Muscle of leg (tissue), 11 donors: Measurements from ENCODE around the gene CEACAM19. TPM values are rescaled to one million over a fixed set of nuclear protein-coding genes. Genes with fewer than 3 reads are reported as not detected.
"Not testable (repeated sequence)": the region's sequence is repeated elsewhere in the genome, so short reads cannot be mapped to it uniquely, and the experiment has no call there.

Experiments used
- DNase-seq: peaks from one replicate; pipeline ENCODE4 v3.0.0; 2013
- H3K27ac ChIP-seq: one replicate; pipeline ENCODE4 v1.5.1; 2013; ENCODE audit warnings: mild to moderate bottlenecking, low read length, control low read depth
- H3K27me3 ChIP-seq: one replicate; pipeline ENCODE4 v1.6.1; 2013; ENCODE audit warnings: low read length; ENCODE audit not compliant: control insufficient read depth, insufficient read depth
- H3K36me3 ChIP-seq: one replicate; pipeline ENCODE4 v1.6.1; 2013; ENCODE audit warnings: low read length; ENCODE audit not compliant: control insufficient read depth, insufficient read depth
- H3K4me1 ChIP-seq: one replicate; pipeline ENCODE4 v1.6.1; 2013; ENCODE audit warnings: low read length; ENCODE audit not compliant: control insufficient read depth, insufficient read depth
- H3K4me3 ChIP-seq: one replicate; pipeline ENCODE4 v1.5.1; 2013; ENCODE audit warnings: low read length, control low read depth
- H3K9me3 ChIP-seq: replicated peaks from 2 replicates; pipeline ENCODE4 v1.6.1; 2013; ENCODE audit warnings: low read depth, low read length; ENCODE audit not compliant: control insufficient read depth
- WGBS: methylation state at CpG from one replicate; pipeline ENCODE4 v1.1.5; 2013; ENCODE audit warnings: missing lambda C conversion rate; ENCODE audit not compliant: insufficient coverage; 5-methylcytosine and 5-hydroxymethylcytosine counted together
- polyA plus RNA-seq, 8 donors: library from polyadenylated mRNA; unstranded; fragments of 120-200 nt; gene quantifications; one replicate each; pipeline versions ENCODE4 v1.2.1 to v1.2.3, GENCODE V29; 2013; ENCODE audit warnings: inconsistent platforms in 1 of 8, low replicate concordance in 1 of 8; ENCODE audit not compliant: insufficient read length in 8 of 8, insufficient read depth in 1 of 8
- total RNA-seq: library from RNA; stranded (reverse); fragments of 120-200 nt; gene quantifications from one replicate; pipeline ENCODE4 v1.2.4, GENCODE V29; 2013

CEACAM19 gene
- total and polyA plus RNA-seq, 9 donors, result 2.8 to 11.7 (median 5.3) TPM

DNA sequence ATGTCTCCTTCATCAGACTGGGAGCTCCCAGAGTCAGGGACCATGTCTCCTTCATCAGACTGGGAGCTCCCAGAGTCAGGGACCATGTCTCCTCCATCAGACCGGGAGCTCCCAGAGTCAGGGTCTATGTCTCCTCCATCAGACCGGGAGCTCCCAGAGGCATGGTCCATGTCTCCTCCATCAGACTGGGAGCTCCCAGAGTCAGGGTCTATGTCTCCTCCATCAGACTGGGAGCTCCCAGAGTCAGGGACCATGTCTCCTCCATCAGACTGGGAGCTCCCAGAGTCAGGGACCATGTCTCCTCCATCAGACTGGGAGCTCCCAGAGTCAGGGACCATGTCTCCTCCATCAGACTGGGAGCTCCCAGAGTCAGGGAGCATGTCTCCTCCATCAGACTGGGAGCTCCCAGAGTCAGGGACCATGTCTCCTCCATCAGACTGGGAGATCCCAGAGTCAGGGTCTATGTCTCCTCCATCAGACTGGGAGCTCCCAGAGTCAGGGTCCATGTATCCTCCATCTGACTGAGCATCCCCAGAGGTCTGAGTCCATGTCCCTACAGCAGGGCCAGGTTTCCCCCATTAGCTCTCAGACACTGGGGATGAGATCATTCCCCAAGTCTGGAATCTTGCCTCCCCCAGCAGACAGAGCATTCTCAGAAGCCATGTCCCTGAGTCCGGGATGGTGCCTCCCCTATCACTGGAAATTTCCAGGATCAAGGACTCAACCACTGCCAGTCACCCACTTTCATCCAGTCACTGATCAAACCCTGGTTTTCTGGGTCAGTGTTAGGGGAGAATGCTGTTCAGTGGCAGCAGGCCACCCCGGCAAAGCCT, 38.4 kb downstream of the CEACAM19 start:
- H3K4me3 ChIP-seq, DNase-seq, H3K36me3 ChIP-seq, H3K9me3 ChIP-seq, H3K27ac ChIP-seq, H3K27me3 ChIP-seq: not testable (repeated sequence)
- WGBS, result 100% methylated on average over 1 of the region's 4 CpGs
- H3K4me1 ChIP-seq, result peaks cover 22% of the 10 kb centered on the region

DNA sequence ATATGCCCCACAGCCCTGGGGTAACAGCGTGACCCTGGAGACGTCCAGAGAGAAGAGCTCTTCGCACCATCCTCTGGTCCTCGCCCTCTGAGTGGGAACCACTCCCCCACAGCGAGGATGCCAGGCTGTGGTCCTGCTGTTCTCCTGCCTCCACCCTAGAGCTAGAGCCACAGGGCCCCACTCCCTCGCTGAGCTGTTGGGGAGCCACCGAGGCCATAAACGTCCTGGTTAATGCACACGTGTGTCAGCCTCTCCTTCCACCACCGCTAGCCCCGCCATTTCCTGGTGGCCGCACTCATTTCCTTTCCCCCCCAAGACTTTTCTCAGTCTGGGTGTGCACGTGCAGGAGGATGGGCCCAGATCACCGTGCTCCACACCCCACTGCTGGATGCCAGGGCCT, 39.2 kb downstream of the CEACAM19 start:
- no peaks in the 10 kb centered on the region for H3K36me3 ChIP-seq
- no peak overlapping the region for H3K4me3 ChIP-seq
- no peak for DNase-seq
- H3K27ac ChIP-seq, result no peak overlapping the region
- H3K9me3 ChIP-seq, result peaks cover 7% of the 10 kb centered on the region
- H3K4me1 ChIP-seq, result peaks cover 20% of the 10 kb centered on the region
- no peaks in the 10 kb centered on the region for H3K27me3 ChIP-seq
- 70% methylated on average over 12 of the region's 14 CpGs for WGBS

DNA sequence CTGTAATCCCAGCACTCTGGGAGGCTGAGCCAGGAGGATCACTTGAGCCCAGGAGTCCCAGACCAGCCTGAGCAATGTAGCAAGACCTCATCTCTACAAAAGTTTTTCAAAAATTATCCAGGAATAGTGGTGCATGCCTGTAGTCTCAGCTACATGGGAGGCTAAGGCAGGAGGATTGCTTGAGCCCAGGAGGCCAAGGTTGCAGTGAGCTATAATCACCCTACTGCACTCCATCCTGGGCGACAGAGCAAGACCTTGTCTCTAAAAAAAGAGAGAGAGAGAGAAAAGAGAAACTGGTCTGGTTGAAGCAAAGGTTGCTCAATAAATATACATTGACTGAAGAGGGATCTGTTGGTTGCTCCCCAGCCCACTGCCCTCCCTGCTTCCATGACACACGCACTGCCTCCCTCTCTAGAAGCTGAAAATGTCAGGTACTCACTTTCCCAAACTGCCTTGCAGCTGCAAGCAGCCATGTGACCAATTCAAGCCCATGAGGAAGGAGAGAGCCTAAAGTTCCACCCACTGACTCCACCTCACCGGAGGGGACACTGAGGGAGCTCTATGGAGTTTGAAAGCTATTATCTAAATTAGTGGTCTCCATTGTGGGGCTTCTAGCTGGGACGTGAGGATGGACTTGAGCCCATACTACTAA, 41.7 kb downstream of the CEACAM19 start:
- no peak overlapping the region for H3K27ac ChIP-seq

DNA sequence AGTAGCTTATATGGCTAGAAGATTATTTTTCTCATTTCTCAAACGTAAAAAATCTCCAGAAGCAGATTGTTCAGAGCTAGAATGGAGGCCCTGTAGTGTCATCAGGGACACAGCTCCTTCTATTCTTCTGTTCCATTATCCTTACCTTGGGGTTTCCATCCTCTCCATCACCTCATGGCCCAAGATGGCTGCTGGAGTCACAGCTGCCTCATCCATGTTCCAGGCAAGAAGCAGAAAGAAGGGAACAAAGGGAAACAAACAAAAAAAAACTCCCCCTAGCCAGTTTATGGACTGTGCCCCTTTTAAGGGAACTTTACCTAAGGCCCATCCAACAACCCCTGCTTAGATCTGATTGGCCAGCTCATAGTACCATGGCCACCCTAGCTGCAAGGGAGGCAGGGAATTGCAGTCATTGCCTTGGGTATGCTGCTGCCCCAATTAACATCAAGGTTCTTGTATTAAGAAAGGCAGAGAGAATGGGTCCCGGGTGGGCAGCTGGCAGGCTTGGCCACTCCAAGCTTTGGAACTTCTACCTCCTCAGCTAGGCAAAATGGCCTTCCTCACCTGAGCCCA, 43.4 kb downstream of the CEACAM19 start:
- Histone ChIP-seq H3K4me1 (peaks cover 12% of the 10 kb centered on the region), H3K27me3 (no peaks in the 10 kb centered on the region), H3K4me3 (no peak overlapping the region), H3K36me3 (no peaks in the 10 kb centered on the region), H3K27ac (no peak overlapping the region), H3K9me3 (peaks cover 7% of the 10 kb centered on the region)
- DNase-seq, result no peak
- WGBS, result no CpG with 5 or more reads among the region's 2 CpGs

More for the DNA sequence above, 41.7 kb downstream of the CEACAM19 start:
- no peak for DNase-seq
- peaks cover 7% of the 10 kb centered on the region for H3K9me3 ChIP-seq
- 0% methylated on average over 1 of the region's 4 CpGs for WGBS
- no peaks in the 10 kb centered on the region for H3K36me3 ChIP-seq
- no peaks in the 10 kb centered on the region for H3K27me3 ChIP-seq
- H3K4me1 ChIP-seq, result peaks cover under 1% of the 10 kb centered on the region
- no peak overlapping the region for H3K4me3 ChIP-seq

DNA sequence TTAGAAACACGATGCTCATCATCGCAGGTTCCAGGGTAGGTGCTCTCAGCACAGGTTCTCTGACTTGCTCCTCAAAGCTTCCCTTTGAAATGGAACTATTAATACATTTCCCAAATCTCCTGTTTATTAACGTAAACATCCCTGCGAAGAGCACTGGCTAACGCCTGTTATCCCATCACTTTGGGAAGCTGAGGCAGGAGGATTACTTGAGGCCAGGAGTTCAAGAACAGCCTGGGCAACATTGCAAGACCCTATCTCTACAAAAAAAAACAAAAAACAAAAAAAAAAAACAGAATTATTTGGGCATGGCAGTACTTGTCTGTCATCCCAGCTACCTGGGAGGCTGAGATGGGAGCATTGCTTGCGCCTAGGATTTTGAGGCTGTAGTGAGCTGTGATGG, 46.3 kb downstream of the CEACAM19 start:
- H3K27ac ChIP-seq, result no peak overlapping the region
- WGBS, result no CpG with 5 or more reads among the region's 6 CpGs

DNA sequence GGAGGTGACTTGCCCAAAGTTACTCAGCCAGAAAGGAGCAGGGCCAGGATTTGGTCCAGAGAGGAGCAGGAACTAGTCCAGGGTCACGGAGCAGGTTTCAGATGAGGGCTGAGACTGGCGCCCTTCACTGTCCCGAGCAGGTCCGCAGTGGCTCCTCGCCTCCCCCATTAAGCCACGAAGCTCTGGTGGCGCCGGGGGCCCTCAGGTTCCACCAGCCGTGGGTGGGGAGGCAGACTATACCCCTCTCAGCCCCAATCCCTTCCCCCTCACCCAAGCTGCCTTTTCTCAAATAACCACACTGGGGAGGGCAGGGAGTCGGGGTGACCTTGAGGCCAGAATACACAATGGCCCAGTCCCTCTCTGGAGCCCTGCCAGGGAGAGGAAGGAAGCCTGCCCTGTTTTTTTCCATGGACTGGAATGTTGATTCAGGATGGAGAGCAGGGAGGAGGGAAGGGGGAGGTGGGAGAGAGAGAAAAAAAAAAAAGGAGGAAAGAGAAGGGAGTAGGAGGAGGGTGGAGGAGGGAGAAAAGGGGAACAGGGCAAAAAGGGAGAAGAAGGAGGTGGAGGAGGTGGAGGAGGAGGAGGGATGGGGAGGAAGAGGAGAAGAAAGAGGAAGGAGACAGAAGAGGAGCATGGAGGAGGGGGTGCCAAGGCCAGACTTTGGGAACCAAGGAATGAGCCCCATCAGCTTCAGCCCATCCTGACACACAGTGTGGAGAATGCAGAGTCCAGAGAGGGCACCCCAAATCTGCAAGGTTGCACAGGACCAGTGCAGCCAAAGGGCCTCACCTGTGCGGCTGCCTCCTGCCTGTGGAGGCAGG, 47.4 kb downstream of the CEACAM19 start:
- H3K4me1 ChIP-seq, result peaks cover 12% of the 10 kb centered on the region
- 43% methylated on average over 4 of the region's 11 CpGs for WGBS
- peak overlapping the region; percentile 5 for H3K4me3 ChIP-seq
- H3K27me3 ChIP-seq, result no peaks in the 10 kb centered on the region
- peaks cover 7% of the 10 kb centered on the region for H3K9me3 ChIP-seq
- peak overlapping the region; percentile 74 for H3K27ac ChIP-seq
- DNase-seq, result peak; percentile 80
- no peaks in the 10 kb centered on the region for H3K36me3 ChIP-seq

More for the DNA sequence above, 46.3 kb downstream of the CEACAM19 start:
- Histone ChIP-seq H3K27me3 (no peaks in the 10 kb centered on the region), H3K4me1 (peaks cover 12% of the 10 kb centered on the region), H3K4me3 (no peak overlapping the region), H3K9me3 (peaks cover 7% of the 10 kb centered on the region), H3K36me3 (no peaks in the 10 kb centered on the region)
- no peak for DNase-seq

DNA sequence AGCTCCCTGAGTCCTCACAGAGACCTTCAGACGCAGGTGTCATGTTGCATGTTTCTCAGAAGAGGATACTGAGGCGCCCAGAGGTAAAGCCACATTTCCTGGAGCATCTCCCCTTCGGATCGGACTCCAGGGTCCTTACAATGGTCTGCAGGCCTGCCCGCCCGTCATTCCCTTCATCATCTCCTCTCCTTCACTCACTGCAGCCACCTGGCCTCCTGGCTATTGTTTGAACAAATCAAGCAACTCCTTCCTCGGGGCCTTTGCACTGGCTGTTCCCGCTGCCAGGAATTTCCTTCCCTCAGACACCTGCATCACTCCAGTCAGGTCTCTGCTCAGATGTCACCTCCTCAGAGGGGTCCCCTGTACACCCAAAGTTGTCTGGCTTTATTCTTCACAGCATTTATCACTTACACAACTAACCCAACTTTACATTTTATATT, 48.0 kb downstream of the CEACAM19 start:
- no peaks in the 10 kb centered on the region for H3K36me3 ChIP-seq
- no peaks in the 10 kb centered on the region for H3K27me3 ChIP-seq
- 58% methylated on average over 8 of the region's 8 CpGs for WGBS
- H3K9me3 ChIP-seq, result peaks cover 7% of the 10 kb centered on the region
- no peak for DNase-seq
- peaks cover 16% of the 10 kb centered on the region for H3K4me1 ChIP-seq
- H3K4me3 ChIP-seq, result no peak overlapping the region
- H3K27ac ChIP-seq, result no peak overlapping the region

DNA sequence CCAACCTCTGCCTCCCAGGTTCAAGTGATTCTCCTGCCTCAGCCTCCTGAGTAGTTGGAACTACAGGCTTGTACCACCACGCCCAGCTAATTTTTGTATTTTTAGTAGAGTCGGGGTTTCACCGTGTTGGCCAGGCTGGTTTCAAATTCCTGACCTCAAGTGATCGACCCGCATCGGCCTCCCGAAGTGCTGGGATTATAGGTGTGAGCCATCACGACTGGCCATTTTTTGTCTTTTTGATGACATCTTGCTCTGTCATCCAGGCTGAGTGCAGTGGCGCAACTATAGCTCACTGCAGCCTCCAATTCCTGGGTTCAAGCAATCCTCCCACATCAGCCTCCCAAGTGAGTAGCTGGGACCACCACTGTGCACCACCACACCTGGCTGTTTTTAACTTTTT, 49.1 kb downstream of the CEACAM19 start:
- H3K9me3 ChIP-seq, H3K4me3 ChIP-seq, H3K36me3 ChIP-seq, DNase-seq, H3K27me3 ChIP-seq, H3K27ac ChIP-seq: not testable (repeated sequence)
- peaks cover 20% of the 10 kb centered on the region for H3K4me1 ChIP-seq
- WGBS, result 90% methylated on average over 7 of the region's 9 CpGs

DNA sequence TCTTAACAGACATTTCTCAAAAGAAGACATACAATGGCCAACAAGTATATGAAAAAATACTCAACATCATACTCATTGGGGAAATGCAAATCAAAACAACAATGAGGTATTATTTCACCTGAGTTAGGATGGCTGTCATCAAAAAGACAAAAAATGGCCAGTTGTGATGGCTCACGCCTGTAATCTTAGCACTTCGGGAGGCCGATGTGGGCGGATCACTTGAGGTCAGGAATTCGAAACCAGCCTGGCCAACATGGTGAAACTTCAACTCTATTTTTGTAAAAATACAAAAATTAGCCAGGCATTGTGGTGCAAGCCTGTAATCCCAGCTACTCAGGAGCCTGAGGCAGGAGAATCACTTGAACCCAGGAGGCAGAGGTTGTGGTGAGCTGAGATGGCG, 49.7 kb downstream of the CEACAM19 start:
- H3K27me3 ChIP-seq, result no peaks in the 10 kb centered on the region
- no peaks in the 10 kb centered on the region for H3K9me3 ChIP-seq
- DNase-seq, result no peak
- H3K27ac ChIP-seq, result no peak overlapping the region
- no peak overlapping the region for H3K4me3 ChIP-seq
- peaks cover 22% of the 10 kb centered on the region for H3K4me1 ChIP-seq
- no peaks in the 10 kb centered on the region for H3K36me3 ChIP-seq
- no CpG with 5 or more reads among the region's 6 CpGs for WGBS
